Body of pancreas (tissue), 4 donors: Measurements from ENCODE around the gene AFAP1L1. TPM values are rescaled to one million over a fixed set of nuclear protein-coding genes. Genes with fewer than 3 reads are reported as not detected.

Source experiments
- ATAC-seq: fragments of 150-250 bp; one replicate; pipeline ENCODE4 v1.9.1; 2016
- DNase-seq, 4 donors: peaks; one replicate each; pipeline ENCODE4 v3.0.0-alpha.2; 2019
- H3K27ac ChIP-seq, 4 donors: fragments of 200-600 bp; sonication (generic); 1 replicate in 3 of 4; 2 replicates in 1 of 4; pipeline versions ENCODE4 v1.5.1 to v1.6.1; 2016 to 2019; ENCODE audit warnings: mild to moderate bottlenecking in 1 of 4, mixed read lengths in 1 of 4, moderate library complexity in 1 of 4
- H3K27me3 ChIP-seq, 2 donors: fragments of 200-600 bp; sonication (generic); one replicate each; pipeline ENCODE4 v1.6.0; 2016; ENCODE audit warnings: mild to moderate bottlenecking in 1 of 2
- H3K36me3 ChIP-seq, 2 donors: fragments of 200-600 bp; sonication (generic); replicated peaks in 1 of 2; 2 replicates each; pipeline ENCODE4 v1.5.1; 2016; ENCODE audit warnings: low read depth in 2 of 2; ENCODE audit not compliant: insufficient read depth in 1 of 2
- H3K4me1 ChIP-seq: fragments of 200-600 bp; sonication (generic); one replicate; pipeline ENCODE4 v1.6.0; 2016
- H3K4me3 ChIP-seq, 2 donors: fragments of 200-600 bp; sonication (generic); 1 replicate in 1 of 2; 2 replicates in 1 of 2; pipeline ENCODE4 v1.5.1; 2016 to 2019
- H3K9me3 ChIP-seq, 3 donors: fragments of 200-600 bp; sonication (generic); 1 replicate in 2 of 3; 2 replicates in 1 of 3; pipeline ENCODE4 v1.5.1; 2016
- CTCF ChIP-seq, 7 experiments: fragments of 450-650 bp in 4 of 7; fragments of 200-600 bp in 3 of 7; sonication (generic) in 3 of 7; IDR thresholded peaks; one replicate each; pipeline ENCODE4 v1.5.1; 2016 to 2019; ENCODE audit warnings: antibody characterized with exemption in 7 of 7
- POLR2A ChIP-seq, 3 donors: fragments of 450-650 bp; IDR thresholded peaks; one replicate each; pipeline ENCODE4 v1.6.1; 2016; ENCODE audit warnings: antibody characterized with exemption in 3 of 3, mild to moderate bottlenecking in 2 of 3
- WGBS, 2 donors: methylation state at CpG; one replicate each; pipeline ENCODE4 v1.1.5; 2017; 5-methylcytosine and 5-hydroxymethylcytosine counted together
- intact Hi-C: fragments of 100-400 bp; cut with DNase I; formaldehyde crosslinking; loops from one replicate; pipeline ENCODE4 v1.15.1; 2023
- total RNA-seq, 2 donors: library from RNA; depleted of rRNA; stranded (reverse); fragments of >200 nt; gene quantifications; one replicate each; pipeline ENCODE4 v1.1.0, GENCODE V29; 2016

The AFAP1L1 gene
- total RNA-seq, result 1 to 10 TPM; 2.9 to 5.9 TPM

DNA sequence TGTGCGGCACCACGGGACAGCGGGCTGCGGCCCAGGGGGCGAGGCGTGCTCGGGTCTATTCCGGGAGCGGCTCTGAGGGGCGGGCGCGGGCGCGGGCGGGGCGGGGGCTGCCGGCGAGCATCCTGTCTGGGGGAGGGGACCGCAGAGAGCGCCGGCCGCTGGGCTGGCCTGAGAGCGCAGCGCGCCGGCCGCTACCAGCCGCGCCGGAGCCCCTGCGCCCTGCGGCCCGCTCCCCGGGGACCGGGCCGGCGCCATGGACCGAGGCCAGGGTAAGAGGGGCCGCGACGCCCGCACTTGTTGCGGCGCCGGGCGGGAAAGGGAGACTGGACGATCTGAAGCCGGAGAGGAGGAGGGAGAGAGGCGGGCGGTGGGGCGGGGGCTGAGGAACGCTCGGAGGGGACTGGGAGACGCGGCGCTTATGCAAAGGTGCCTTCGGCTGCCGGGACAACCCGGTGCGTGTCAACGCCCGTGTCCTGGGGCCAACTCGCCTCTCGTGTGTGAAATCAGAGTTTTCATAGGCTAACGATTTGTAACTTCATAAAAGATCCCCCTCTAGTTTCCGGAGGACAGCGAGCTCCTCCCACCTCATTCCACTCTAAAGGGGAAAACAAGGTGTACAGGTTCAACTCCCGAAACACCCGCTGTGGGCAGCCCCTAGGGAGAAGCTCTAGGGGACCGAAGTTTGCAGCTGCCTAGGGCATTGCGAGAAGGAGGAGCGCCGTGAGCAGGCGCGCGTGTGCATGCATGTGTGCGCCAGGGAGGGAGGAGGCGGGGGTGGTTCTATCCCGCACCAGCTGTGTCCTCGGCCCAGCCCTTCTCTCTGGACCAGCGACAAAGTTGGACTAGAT lies at the start of gene AFAP1L1:
Gene AFAP1L1, plus strand, starts transcription at position 144 of the 848 bp plus-strand sequence. Its CDS starts 110 bp downstream, at position 254.
- DNase-seq (peak; percentile 39 to 61 (median 46)), ATAC-seq (peak; percentile 72)
- intact Hi-C loops, result no loop called here
- Histone ChIP-seq H3K9me3 (no peaks in the 10 kb centered on the region), H3K4me1 (peaks cover 19% of the 10 kb centered on the region), H3K36me3 (no peaks in the 10 kb centered on the region), H3K27me3 (peaks cover 0 to 16% of the 10 kb centered on the region in 2 donors), H3K4me3 (peak within 1 kb of the TSS; percentile 13 to 36), H3K27ac (peak within 1 kb of the TSS in 3 of 4 donors; percentile 38 to 40 (median 40))
- WGBS, 2 donors, result 0 to 1% methylated on average over 43 to 72 of the region's 81 CpGs
- TF ChIP-seq CTCF (IDR thresholded peaks at IDR 0.05) (no peak), POLR2A (IDR thresholded peaks at IDR 0.05) (no peak)

- intact Hi-C loops, result no loop called here
- Histone ChIP-seq H3K27me3 (no peaks in the 10 kb centered on the region), H3K4me1 (peaks cover 8% of the 10 kb centered on the region), H3K4me3 (no peak overlapping the region), H3K36me3 (no peaks in the 10 kb centered on the region), H3K27ac (no peak overlapping the region), H3K9me3 (no peaks in the 10 kb centered on the region)
- 77 to 80% methylated on average over 11 of the region's 11 CpGs for WGBS, 2 donors
- TF ChIP-seq CTCF (IDR thresholded peaks at IDR 0.05) (no peak), POLR2A (IDR thresholded peaks at IDR 0.05) (no peak)
- DNase-seq, result peak in 1 of 4 donors; percentile 33
- ATAC-seq, result no peak
Observed at GRCh38 chr5:149223081-149223848, 48.4 kb upstream of the AFAP1L1 start.

GRCh38 chr5:149224282-149224681 lies 47.4 kb upstream of the AFAP1L1 start:
- DNase-seq (no peak), ATAC-seq (no peak)
- 77% methylated on average over 5 of the region's 5 CpGs for WGBS, 2 donors
- Histone ChIP-seq H3K4me1 (peaks cover 8% of the 10 kb centered on the region), H3K36me3 (no peaks in the 10 kb centered on the region), H3K9me3 (no peaks in the 10 kb centered on the region), H3K27me3 (no peaks in the 10 kb centered on the region), H3K27ac (no peak overlapping the region), H3K4me3 (no peak overlapping the region)
- TF ChIP-seq CTCF (IDR thresholded peaks at IDR 0.05) (no peak), POLR2A (IDR thresholded peaks at IDR 0.05) (no peak)
- intact Hi-C loops, result no loop called here

GRCh38 chr5:149227168-149227826 lies 44.4 kb upstream of the AFAP1L1 start:
- intact Hi-C loops, result no loop called here
- no peak overlapping the region for H3K4me3 ChIP-seq
- DNase-seq, result no peak
- WGBS, 2 donors, result 59 to 71% methylated on average over 2 of the region's 2 CpGs
- H3K27ac ChIP-seq, result peak overlapping the region in 1 of 4 donors; percentile 1
- H3K4me1 ChIP-seq, result no peaks in the 10 kb centered on the region
- no peaks in the 10 kb centered on the region for H3K36me3 ChIP-seq
- H3K27me3 ChIP-seq, result no peaks in the 10 kb centered on the region
- no peak for ATAC-seq
- TF ChIP-seq POLR2A (IDR thresholded peaks at IDR 0.05) (no peak), CTCF (IDR thresholded peaks at IDR 0.05) (no peak)
- no peaks in the 10 kb centered on the region for H3K9me3 ChIP-seq
